Lower leg skin (tissue), 4 donors: Measurements from ENCODE around the gene UBR3. TPM values are rescaled to one million over a fixed set of nuclear protein-coding genes. Genes with fewer than 3 reads are reported as not detected.

Experiments
- DNase-seq, 2 donors: peaks; one replicate each; pipeline ENCODE4 v3.0.0-alpha.2; 2019; ENCODE audit warnings: low spot score in 2 of 2
- H3K4me3 ChIP-seq: fragments of 200-600 bp; sonication (generic); 2 replicates; pipeline ENCODE4 v1.5.1; 2017; ENCODE audit warnings: mild to moderate bottlenecking, low read depth; ENCODE audit not compliant: poor library complexity, severe bottlenecking
- CTCF ChIP-seq, 3 donors: fragments of 450-650 bp; IDR thresholded peaks; one replicate each; pipeline ENCODE4 v1.5.1; 2016; ENCODE audit warnings: antibody characterized with exemption in 3 of 3, mild to moderate bottlenecking in 3 of 3, moderate library complexity in 2 of 3
- POLR2A ChIP-seq, 2 donors: fragments of 450-650 bp; IDR thresholded peaks; one replicate each; pipeline ENCODE4 v1.6.1; 2016 to 2017; ENCODE audit warnings: antibody characterized with exemption in 2 of 2, mild to moderate bottlenecking in 1 of 2, moderate library complexity in 1 of 2
- WGBS, 2 donors: methylation state at CpG; one replicate each; pipeline ENCODE4 v1.1.5; 2018; 5-methylcytosine and 5-hydroxymethylcytosine counted together
- intact Hi-C: fragments of 100-400 bp; cut with DNase I; formaldehyde crosslinking; loops from one replicate; pipeline ENCODE4 v1.15.0; 2023; ENCODE audit warnings: low total_unique reads
- total RNA-seq, 4 donors: library from RNA; depleted of rRNA; stranded (reverse); fragments of >200 nt; gene quantifications; one replicate each; pipeline ENCODE4 v1.1.0, GENCODE V29; 2016

UBR3 gene
- total RNA-seq, 4 donors from 2014 or later = 40.8 to 64.7 (median 50.5) TPM

- H3K4me3 ChIP-seq = no peak overlapping the region
- 37 to 61% methylated on average over 5 of the region's 5 CpGs for WGBS, 2 donors
- no peak for TF ChIP-seq POLR2A (IDR thresholded peaks at IDR 0.05)
- no peak for TF ChIP-seq CTCF (IDR thresholded peaks at IDR 0.05)
- DNase-seq = no peak
- intact Hi-C loops = no loop called here
Observed at GRCh38 chr2:170088776-170089175, 261.5 kb downstream of the UBR3 start.

GRCh38 chr2:170090229-170090628 is 263.0 kb downstream of the UBR3 start:
- TF ChIP-seq POLR2A (IDR thresholded peaks at IDR 0.05) (no peak), CTCF (IDR thresholded peaks at IDR 0.05) (no peak)
- intact Hi-C loops = no loop called here
- no peak overlapping the region for H3K4me3 ChIP-seq
- no peak for DNase-seq

- intact Hi-C loops = no loop called here
- TF ChIP-seq POLR2A (IDR thresholded peaks at IDR 0.05) (no peak), CTCF (IDR thresholded peaks at IDR 0.05) (no peak)
- H3K4me3 ChIP-seq = no peak overlapping the region
- 88 to 96% methylated on average over 3 of the region's 3 CpGs for WGBS, 2 donors
- no peak for DNase-seq
Observed at GRCh38 chr2:170091436-170091835, 264.2 kb downstream of the UBR3 start.

- TF ChIP-seq CTCF (IDR thresholded peaks at IDR 0.05) (no peak), POLR2A (IDR thresholded peaks at IDR 0.05) (no peak)
- WGBS, 2 donors = 85 to 86% methylated on average over 4 of the region's 4 CpGs
- intact Hi-C loops = no loop called here
- H3K4me3 ChIP-seq = no peak overlapping the region
- DNase-seq = no peak
Observed at GRCh38 chr2:170092436-170093060, 265.3 kb downstream of the UBR3 start.

GRCh38 chr2:170095380-170095779 is 268.1 kb downstream of the UBR3 start:
- DNase-seq = no peak
- no peak overlapping the region for H3K4me3 ChIP-seq
- intact Hi-C loops = no loop called here
- TF ChIP-seq POLR2A (IDR thresholded peaks at IDR 0.05) (no peak), CTCF (IDR thresholded peaks at IDR 0.05) (no peak)
